Measurements from ENCODE around the gene KCNQ1. TPM values are rescaled to one million over a fixed set of nuclear protein-coding genes. Genes with fewer than 3 reads are reported as not detected.

KCNQ1 gene
- total RNA-seq, 1 experiment from 2014 or later = 1.0 TPM

GRCh38 chr11:2683806-2684205, 239.0 kb downstream of the KCNQ1 start:
- Histone ChIP-seq H3K36me3 (ENCODE audit: control insufficient read depth, insufficient read depth, low read length) (peaks cover 14% of the 10 kb centered on the region), H3K27me3 (replicated peaks; ENCODE audit: control insufficient read depth, insufficient read depth, low read length) (no peaks in the 10 kb centered on the region), H3K4me3 (ENCODE audit: low read depth, low read length) (no peak overlapping the region), H3K4me1 (no peaks in the 10 kb centered on the region), H3K9me3 (no peaks in the 10 kb centered on the region)
- Mint-ChIP-seq H3K36me3 (ENCODE audit: insufficient read depth, unreplicated experiment) (peaks cover 66% of the 10 kb centered on the region), H3K9me3 (ENCODE audit: unreplicated experiment) (no peaks in the 10 kb centered on the region), H3K4me3 (ENCODE audit: unreplicated experiment) (no peak overlapping the region), H3K27ac (ENCODE audit: unreplicated experiment) (no peak overlapping the region), H3K4me1 (ENCODE audit: low read depth, unreplicated experiment) (peaks cover 10% of the 10 kb centered on the region), H3K27me3 (ENCODE audit: insufficient read depth, unreplicated experiment) (no peaks in the 10 kb centered on the region)
- intact Hi-C loops (cut with micrococcal nuclease; ENCODE audit: unreplicated experiment) = no loop called here
- DNase-seq = no peak
- CTCF ChIA-PET = no interaction called here
- no TSS peak for BruUV-seq (replicated peaks)
- TF ChIP-seq CTCF (IDR thresholded peaks at IDR 0.05; ENCODE audit: insufficient read depth in 1 of 2, low read depth in 1 of 2, low read length in 1 of 2, severe bottlenecking in 1 of 2, unreplicated experiment in 1 of 2) = no peak
- POLR2A ChIA-PET = no interaction called here

GRCh38 chr11:2684581-2684980, 239.8 kb downstream of the KCNQ1 start:
- ChIA-PET POLR2A (no interaction called here), CTCF (no interaction called here)
- Histone ChIP-seq H3K4me3 (ENCODE audit: low read depth, low read length) (no peak overlapping the region), H3K9me3 (no peaks in the 10 kb centered on the region), H3K36me3 (ENCODE audit: control insufficient read depth, insufficient read depth, low read length) (peaks cover 14% of the 10 kb centered on the region), H3K4me1 (no peaks in the 10 kb centered on the region), H3K27me3 (replicated peaks; ENCODE audit: control insufficient read depth, insufficient read depth, low read length) (no peaks in the 10 kb centered on the region)
- intact Hi-C loops (cut with micrococcal nuclease; ENCODE audit: unreplicated experiment) = no loop called here
- H3K4me3 Mint-ChIP-seq (ENCODE audit: unreplicated experiment) = no peak overlapping the region
- peaks cover 66% of the 10 kb centered on the region for H3K36me3 Mint-ChIP-seq (ENCODE audit: insufficient read depth, unreplicated experiment)
- H3K27ac Mint-ChIP-seq (ENCODE audit: unreplicated experiment) = no peak overlapping the region
- H3K27me3 Mint-ChIP-seq (ENCODE audit: insufficient read depth, unreplicated experiment) = no peaks in the 10 kb centered on the region
- peaks cover 10% of the 10 kb centered on the region for H3K4me1 Mint-ChIP-seq (ENCODE audit: low read depth, unreplicated experiment)
- no peaks in the 10 kb centered on the region for H3K9me3 Mint-ChIP-seq (ENCODE audit: unreplicated experiment)
- TSS peak; percentile 5 for BruUV-seq (replicated peaks)
- TF ChIP-seq CTCF (IDR thresholded peaks at IDR 0.05; ENCODE audit: insufficient read depth in 1 of 2, low read depth in 1 of 2, low read length in 1 of 2, severe bottlenecking in 1 of 2, unreplicated experiment in 1 of 2) = no peak
- DNase-seq = peak in 1 of 2 experiments; percentile 19

- Mint-ChIP-seq H3K36me3 (ENCODE audit: insufficient read depth, unreplicated experiment) (peaks cover 66% of the 10 kb centered on the region), H3K4me3 (ENCODE audit: unreplicated experiment) (no peak overlapping the region), H3K4me1 (ENCODE audit: low read depth, unreplicated experiment) (peaks cover 15% of the 10 kb centered on the region), H3K27ac (ENCODE audit: unreplicated experiment) (no peak overlapping the region), H3K9me3 (ENCODE audit: unreplicated experiment) (no peaks in the 10 kb centered on the region), H3K27me3 (ENCODE audit: insufficient read depth, unreplicated experiment) (no peaks in the 10 kb centered on the region)
- DNase-seq = peak in 1 of 2 experiments; percentile 11
- Histone ChIP-seq H3K36me3 (ENCODE audit: control insufficient read depth, insufficient read depth, low read length) (peaks cover 16% of the 10 kb centered on the region), H3K27me3 (replicated peaks; ENCODE audit: control insufficient read depth, insufficient read depth, low read length) (no peaks in the 10 kb centered on the region), H3K4me1 (no peaks in the 10 kb centered on the region), H3K4me3 (ENCODE audit: low read depth, low read length) (no peak overlapping the region), H3K9me3 (no peaks in the 10 kb centered on the region)
- TF ChIP-seq CTCF (IDR thresholded peaks at IDR 0.05; ENCODE audit: insufficient read depth in 1 of 2, low read depth in 1 of 2, low read length in 1 of 2, severe bottlenecking in 1 of 2, unreplicated experiment in 1 of 2) = no peak
- ChIA-PET POLR2A (no interaction called here), CTCF (no interaction called here)
- BruUV-seq (replicated peaks) = no TSS peak
- intact Hi-C loops (cut with micrococcal nuclease; ENCODE audit: unreplicated experiment) = loop anchor here (5.0 kb wide), 1 partner anchor 153 kb away; no protein-coding TSS in a partner anchor
These were observed 240.2 kb downstream of the KCNQ1 start for GRCh38 chr11:2685051-2685450.

Measured in Caco-2 (cell line).